A673 (cell line): Measurements from ENCODE around the gene PLXND1.

Experiments used
- CTCF ChIP-seq: fragments of 300-800, 200-600 bp; sonication (generic); conservative IDR thresholded peaks from 2 replicates; pipeline ENCODE4 v1.5.1; 2017; ENCODE audit warnings: low read depth, mild to moderate bottlenecking, antibody characterized with exemption, low read length, moderate library complexity, mixed read lengths
- EZH2 ChIP-seq: fragments of 200-600 bp; sonication (generic); IDR thresholded peaks from 2 replicates; pipeline ENCODE4 v1.6.1; 2017; ENCODE audit warnings: borderline replicate concordance, low read depth, mild to moderate bottlenecking, mixed read lengths, antibody characterized with exemption, low read length; ENCODE audit not compliant: poor library complexity, severe bottlenecking

DNA sequence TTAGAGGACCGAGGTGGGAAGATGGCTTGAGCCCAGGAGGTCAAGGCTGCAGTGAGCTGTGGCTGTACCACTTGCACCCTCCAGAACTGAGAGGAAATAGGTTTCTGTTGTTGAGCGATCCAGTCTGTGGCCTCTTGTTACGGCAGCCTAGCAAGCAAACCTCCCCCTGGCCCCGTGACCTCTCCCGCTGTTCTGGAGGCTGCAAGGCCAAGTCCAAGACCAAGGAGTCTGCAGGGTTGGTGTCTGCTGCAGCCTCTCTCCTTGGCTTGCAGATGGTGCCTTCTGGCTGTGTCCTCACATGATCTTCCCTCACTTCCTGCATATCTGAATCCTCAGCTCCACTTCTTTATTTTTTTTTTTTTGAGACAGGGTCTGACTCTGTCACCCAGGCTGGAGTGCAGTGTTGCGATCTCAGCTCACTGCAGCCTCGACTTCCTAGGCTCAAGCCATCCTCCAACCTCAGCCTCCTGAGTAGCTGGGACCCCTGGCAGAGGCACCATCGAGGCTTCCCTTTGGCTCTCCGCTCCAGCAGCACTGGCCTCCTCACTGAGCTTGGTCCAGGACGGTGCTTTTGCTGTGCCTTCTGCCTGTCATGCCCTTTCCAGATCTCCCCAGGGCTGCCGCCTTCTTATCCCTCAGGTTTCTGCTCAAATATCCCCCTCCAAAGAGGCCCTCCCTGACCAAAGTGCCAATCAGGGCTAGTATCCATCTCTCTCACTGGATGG lies 18.0 kb upstream of the PLXND1 start:
- TF ChIP-seq CTCF (no peak), EZH2 (no peak)
